Activated effector memory CD4-positive, alpha-beta T cell treated with anti-CD3 and anti-CD28 coated beads, Interleukin-2, amount 50 U/mL, for 16 hours (primary cell): ENCODE results near the gene ATP1B1.

Source experiments
- DNase-seq: peaks from one replicate; pipeline ENCODE4 v3.0.0-alpha.2; 2020

Gene ATP1B1

GRCh38 chr1:169106095-169106920, at the start of gene ATP1B1:
TSS of gene ATP1B1 (plus strand) at chr1:169106690. CDS start at chr1:169106830, 140 bp downstream.
- peak; percentile 94 for DNase-seq

- no peak for DNase-seq
Measured at GRCh38 chr1:169059421-169059820, 47.1 kb upstream of the ATP1B1 start.

GRCh38 chr1:169060043-169060722, 46.3 kb upstream of the ATP1B1 start:
- DNase-seq: no peak

DNA sequence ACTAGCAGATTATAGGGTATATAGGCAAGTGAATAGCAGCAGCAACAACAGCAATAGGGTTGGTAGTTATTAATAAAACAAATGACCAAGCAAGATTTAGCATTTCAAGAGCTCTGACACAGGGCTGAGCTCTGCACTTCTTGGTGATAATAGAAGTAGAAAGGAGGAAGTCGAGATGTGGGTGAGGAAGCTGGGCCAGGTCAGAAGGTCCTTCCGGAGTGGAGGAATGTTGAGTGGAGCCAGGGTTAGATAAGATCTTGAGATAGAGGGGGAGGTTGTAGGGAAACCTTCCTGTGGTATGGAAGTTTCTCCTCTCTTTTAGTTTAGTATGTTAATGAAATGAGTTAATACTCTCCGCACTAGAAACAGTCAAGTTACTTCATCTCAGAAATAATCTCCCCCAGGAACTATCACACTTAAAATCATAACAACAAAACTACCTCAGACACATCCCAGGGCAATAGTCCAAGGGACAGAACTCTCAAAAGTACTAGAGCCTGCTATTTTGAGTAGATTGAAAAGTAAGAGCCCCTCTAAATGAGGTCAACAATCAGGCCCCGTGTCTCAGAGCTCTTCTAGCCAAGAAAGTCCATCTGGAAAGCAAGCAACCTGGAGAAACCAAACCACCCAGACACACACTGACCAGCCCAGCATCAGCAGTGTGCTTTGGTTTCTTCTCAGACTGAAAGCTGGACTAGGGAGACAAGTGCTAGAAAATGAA, 45.4 kb upstream of the ATP1B1 start:
- DNase-seq: no peak

DNA sequence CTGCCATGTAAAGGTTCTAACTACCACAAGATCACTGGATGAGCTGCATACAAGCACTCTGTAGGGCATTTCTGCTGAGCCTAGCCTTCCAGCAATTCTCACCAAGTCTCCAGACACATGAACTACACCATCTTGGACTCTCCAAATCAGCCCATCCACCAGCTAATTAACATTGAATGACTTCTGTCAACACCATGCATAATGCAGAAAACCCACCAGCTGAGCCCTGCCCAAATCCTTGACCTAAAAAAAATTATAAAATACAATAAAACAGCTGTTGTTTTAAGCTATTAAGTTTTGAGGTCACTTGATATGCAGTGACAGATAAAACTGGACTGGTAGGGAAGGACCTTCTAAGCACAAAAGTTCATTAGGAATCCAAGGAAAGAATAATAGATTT, 44.3 kb upstream of the ATP1B1 start:
- DNase-seq: no peak

DNA sequence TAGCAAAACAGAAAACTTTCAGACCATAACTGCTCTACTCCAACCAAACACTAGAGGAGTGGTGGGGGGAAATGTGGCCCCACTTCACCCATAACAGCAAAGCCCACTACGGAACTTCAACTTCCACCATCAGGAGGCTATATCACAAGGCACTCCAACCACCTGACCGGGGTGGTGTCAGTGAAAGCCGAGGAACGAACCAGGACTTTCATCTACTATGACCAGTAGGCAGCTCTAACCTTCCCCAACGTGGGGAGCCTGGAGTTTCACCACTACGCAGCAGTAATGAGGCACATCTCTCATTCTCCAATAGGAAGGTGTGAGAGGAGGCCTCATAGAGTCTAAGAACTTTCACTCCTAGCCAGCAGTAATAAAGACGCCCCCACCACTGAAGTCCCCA, 42.4 kb upstream of the ATP1B1 start:
- DNase-seq: no peak

DNA sequence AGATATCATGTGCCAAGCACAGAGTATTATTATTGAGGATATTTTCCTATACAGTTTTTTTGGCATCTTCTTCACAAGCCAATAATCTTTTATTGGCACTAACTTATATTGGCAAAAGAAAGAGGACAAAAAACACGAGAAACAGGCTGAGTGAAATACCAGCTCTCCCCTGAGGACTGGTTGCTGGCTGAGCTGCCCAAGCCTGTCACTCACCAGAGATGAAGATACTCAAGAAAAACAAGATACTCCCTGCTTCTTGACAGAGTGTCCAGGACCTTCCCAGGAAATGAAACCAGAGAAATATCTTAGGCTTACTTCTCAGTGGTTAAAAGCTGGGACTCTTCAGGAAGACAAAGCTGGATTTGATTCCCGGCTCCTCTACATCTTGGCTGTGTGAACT, 35.9 kb upstream of the ATP1B1 start:
- no peak for DNase-seq

DNA sequence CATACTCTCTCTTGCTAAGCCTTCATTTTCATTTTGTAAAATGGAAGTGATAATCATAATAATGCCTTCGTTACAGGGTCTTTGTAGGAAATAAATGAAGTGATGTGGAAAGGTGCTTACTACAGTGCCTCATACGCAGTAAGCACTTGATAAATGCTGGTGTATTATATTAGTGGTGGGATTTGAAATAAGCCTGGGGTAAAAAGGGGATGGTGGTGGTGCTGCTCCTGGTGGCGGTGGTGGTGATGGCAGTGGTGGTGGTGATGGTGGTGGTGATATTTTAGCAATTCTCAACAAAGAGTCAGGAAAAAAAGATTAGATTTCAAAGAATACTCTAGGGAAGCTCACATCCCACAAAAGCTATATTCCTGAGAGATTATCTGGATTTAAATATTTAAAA, 35.5 kb upstream of the ATP1B1 start:
- no peak for DNase-seq

GRCh38 chr1:169072945-169073725, 33.4 kb upstream of the ATP1B1 start:
- DNase-seq: no peak

- DNase-seq: no peak
Measured at GRCh38 chr1:169078163-169078883, 28.2 kb upstream of the ATP1B1 start.

DNA sequence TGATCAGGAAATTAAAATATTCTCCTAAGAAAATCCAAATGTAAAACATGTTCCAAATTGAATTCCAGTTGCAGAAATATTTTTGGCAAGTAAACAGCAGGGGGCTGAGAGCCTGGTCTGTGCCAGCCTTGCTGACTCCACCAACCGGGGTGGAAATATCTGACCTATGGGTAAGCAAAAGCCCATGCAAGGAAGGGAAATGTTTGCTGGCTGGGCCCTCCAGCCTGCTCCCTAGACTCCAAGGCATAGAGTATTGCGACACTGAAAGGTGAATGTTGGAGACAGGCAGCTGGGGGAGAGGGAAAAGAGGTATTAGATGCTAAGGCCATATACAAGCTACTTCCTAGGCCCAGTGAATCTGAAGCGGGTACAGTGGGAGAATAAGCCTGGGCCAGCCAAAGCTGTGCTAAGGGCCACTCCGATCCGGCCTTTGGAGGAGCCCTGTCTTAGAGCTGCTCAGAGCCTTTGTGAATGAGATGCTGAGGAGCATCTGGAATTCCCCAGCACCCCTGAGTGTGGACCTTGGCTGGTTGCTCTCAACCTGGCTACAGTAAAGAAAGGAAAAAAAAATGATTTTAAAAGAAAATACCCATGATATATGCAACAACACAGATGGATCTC, 24.9 kb upstream of the ATP1B1 start:
- DNase-seq: no peak

DNA sequence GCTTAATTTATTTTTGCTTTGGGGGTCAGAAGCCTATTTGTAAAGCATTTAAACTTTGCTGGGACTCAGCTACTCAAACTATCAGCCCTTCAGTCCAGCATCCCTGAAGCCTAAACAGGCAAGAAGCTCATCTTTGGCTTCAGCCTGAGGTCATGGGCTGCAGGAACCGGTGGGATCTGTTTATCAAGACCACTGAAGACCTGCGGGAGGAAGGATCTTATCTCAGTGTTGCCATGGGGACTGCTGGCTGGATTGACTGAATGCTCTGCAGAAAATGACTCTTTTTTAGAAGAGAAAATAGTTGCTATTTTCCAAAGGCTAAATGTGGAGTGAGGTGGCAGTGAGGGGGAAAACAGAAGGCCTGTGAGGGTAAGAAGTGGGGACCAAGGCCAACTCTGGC, 20.6 kb upstream of the ATP1B1 start:
- DNase-seq: no peak

GRCh38 chr1:169086603-169087455, 19.7 kb upstream of the ATP1B1 start:
- no peak for DNase-seq

DNA sequence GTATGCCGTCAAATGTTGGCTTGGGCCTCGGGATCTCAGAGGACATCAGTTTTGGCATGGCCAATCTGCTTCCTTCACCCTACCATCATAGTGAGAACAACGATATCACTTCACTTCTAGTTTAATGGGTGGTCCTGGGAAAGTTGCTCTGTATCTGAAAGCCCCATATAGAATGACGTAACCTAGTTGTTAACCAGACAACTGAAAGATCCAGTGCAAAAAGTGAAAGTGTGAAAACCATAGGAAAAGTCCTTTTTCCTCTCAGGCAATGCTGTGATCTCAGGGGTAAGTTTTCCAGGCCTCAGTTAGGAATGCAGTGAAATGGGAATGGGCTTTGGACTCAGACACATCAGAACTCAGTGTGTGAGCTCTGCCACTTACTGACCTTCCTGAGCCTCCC, 18.6 kb upstream of the ATP1B1 start:
- DNase-seq: no peak

DNA sequence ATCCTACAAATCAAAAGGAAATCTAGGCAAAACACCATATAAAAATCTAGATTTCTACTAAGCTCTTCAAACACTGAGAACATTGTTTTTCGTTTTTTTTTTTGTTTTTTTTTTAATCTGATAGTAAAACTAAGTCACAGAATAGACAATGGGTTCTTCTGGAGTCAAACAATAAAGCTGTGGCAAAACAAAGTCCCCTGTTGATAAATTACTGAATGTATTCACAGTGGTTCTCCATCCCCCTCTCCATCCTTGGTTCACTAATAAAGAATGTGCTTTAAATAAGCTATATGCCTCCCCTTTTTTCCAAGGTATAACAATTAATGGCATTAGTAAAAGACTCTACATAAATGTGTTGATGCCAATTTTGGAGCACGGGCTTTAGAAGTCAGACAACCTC, 16.7 kb upstream of the ATP1B1 start:
- no peak for DNase-seq

- no peak for DNase-seq
Measured at GRCh38 chr1:169090308-169090899, 16.1 kb upstream of the ATP1B1 start.

DNA sequence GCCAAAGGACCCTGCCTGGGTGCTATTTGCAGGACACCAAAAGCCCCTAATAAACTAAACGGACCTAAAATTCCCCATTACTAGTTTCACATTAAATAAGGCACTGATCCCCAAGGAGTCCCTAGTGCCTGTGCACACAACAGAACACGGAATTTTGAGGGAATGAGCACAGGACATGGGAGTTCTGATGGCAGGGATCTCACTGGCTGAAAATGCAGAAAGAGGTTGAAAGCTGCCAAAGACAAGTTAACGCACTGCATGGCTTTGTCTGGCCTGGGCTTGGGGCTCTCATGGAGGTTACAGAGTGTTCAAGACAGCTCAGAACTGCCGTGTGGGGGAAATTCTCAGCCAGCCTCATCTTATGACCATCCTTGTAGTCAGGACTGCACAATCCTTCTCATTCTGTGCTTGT, 15.6 kb upstream of the ATP1B1 start:
- no peak for DNase-seq

GRCh38 chr1:169091480-169091941, 15.0 kb upstream of the ATP1B1 start:
- no peak for DNase-seq

- no peak for DNase-seq
Measured at GRCh38 chr1:169092399-169092798, 14.1 kb upstream of the ATP1B1 start.

- DNase-seq: no peak
Measured at GRCh38 chr1:169094897-169095569, 11.5 kb upstream of the ATP1B1 start.
